Adrenal gland (tissue), 12 donors: ENCODE results near the gene FBXO41. TPM values are rescaled to one million over a fixed set of nuclear protein-coding genes. Genes with fewer than 3 reads are reported as not detected.

Source experiments
- DNase-seq, 7 donors: peaks; one replicate each; pipeline ENCODE4 v3.0.0-alpha.2; 2019 to 2020
- H3K27ac ChIP-seq, 5 donors: fragments of 200-600 bp; sonication (generic) in 4 of 5; 1 replicate in 3 of 5; 2 replicates in 2 of 5; pipeline versions ENCODE4 v1.5.1 to v1.8.0; 2016 to 2020; ENCODE audit warnings: mild to moderate bottlenecking in 1 of 5
- H3K27me3 ChIP-seq: fragments of 200-600 bp; 2 replicates; pipeline ENCODE4 v1.8.0; 2021
- H3K36me3 ChIP-seq, 2 donors: fragments of 200-600 bp; replicated peaks in 1 of 2; 1 replicate in 1 of 2; 2 replicates in 1 of 2; pipeline versions ENCODE4 v1.5.1 to v1.8.0; 2018 to 2022
- H3K4me1 ChIP-seq, 2 donors: fragments of 200-600 bp; replicated peaks in 1 of 2; 1 replicate in 1 of 2; 2 replicates in 1 of 2; pipeline versions ENCODE4 v1.5.1 to v1.8.0; 2018 to 2021
- H3K4me3 ChIP-seq, 4 donors: fragments of 200-600 bp; sonication (generic) in 3 of 4; one replicate each; pipeline ENCODE4 v1.5.1; 2016 to 2018
- H3K9me3 ChIP-seq, 3 donors: fragments of 200-600 bp; sonication (generic) in 1 of 3; replicated peaks in 1 of 3; 1 replicate in 2 of 3; 2 replicates in 1 of 3; pipeline versions ENCODE4 v1.5.1 to v1.8.0; 2016 to 2021
- POLR2A ChIP-seq, 2 donors: fragments of 450-650 bp; IDR thresholded peaks; one replicate each; pipeline ENCODE4 v1.6.1; 2017; ENCODE audit warnings: antibody characterized with exemption in 2 of 2, mild to moderate bottlenecking in 2 of 2, moderate library complexity in 1 of 2
- WGBS, 4 donors: extraction: QIAGEN DNeasy Blood & Tissue Kit in 2 of 4; methylation state at CpG; one replicate each; pipeline versions ENCODE4 v1.1.5 to v1.1.7; 2013 to 2017; 5-methylcytosine and 5-hydroxymethylcytosine counted together
- intact Hi-C, 2 donors: fragments of 100-400 bp; cut with DNase I; formaldehyde crosslinking; loops; one replicate each; pipeline versions ENCODE4 v1.14.1 to v1.15.0; 2022 to 2023
- polyA plus RNA-seq, 3 donors: library from polyadenylated mRNA; stranded (reverse); fragments of 200-250 nt in 2 of 3; fragments of 350-450 nt in 1 of 3; fragmentation: Illumina TruSeq in 1 of 3; extraction: RNeasy Lipid Tissue Mini Kit (QIAGEN cat#74804) in 1 of 3; gene quantifications; one replicate each; pipeline ENCODE4 v1.2.3, GENCODE V29; 2013 to 2014
- total RNA-seq, 9 donors: library from RNA; depleted of rRNA in 4 of 9; stranded (reverse); fragments of >200 nt in 4 of 9; fragments of 120-200 nt in 1 of 9; fragmentation: NEBNext Ultra II Directional in 1 of 9; extraction: Animal tissue kit (Norgen Biotek cat#: 25700) in 1 of 9; gene quantifications; one replicate each; pipeline versions ENCODE4 v1.1.0 to v1.2.4, GENCODE V29; 2013 to 2023
- TF ChIP-seq, protein P1 (sequence below), 6 experiments: fragments of 450-650 bp in 4 of 6; fragments of 200-600 bp in 2 of 6; sonication (generic) in 1 of 6; IDR thresholded peaks; 1 replicate in 5 of 6; 2 replicates in 1 of 6; pipeline versions ENCODE4 v1.5.1 to v1.8.0; 2016 to 2021; ENCODE audit warnings: antibody characterized with exemption in 6 of 6, mild to moderate bottlenecking in 2 of 6, moderate library complexity in 1 of 6
- donor health status: healthy with polysubstance abuse.
- donor health status: Bipolar disorder and iron deficiency.
- donor health status: DM: yes; HTN: yes; CAD: no.
- donor health status: DM: no; HTN: no; CAD: no.
- donor health status: DM: no; HTN: no; CAD: no.
- donor health status: DM: yes; HTN: yes; CAD: no.

FBXO41 gene
- total and polyA plus RNA-seq, 12 donors, result 1.8 to 12.0 (median 5.5) TPM

DNA sequence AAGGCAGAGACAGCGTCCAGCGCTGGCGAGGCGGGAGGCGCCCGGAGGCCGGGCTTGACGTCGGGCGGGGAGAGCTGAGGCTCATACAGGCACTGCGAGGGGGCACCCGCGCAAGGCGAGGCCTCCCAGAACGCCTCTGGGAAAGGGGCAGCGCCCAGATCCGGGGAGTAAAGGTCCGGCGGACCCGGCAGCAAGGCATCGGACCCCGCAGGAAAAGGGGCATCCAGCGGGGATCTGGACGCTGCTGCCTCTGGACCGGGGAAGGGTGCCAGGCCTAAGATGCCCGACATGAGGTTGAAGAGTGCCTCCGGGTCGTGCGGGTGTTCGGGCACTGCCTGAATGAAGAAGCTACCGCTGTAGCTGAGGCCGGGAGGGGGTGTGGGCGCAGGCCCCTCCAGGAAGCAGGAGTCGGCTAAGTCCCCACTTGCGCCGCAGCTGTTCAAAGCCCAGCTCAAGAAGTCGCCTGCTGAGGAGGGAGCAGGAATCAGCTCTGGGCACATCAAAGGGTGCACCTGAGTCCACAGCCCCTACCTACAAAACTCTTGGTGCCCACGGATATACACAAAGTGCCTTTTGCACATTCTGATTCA is 8.1 kb upstream of the FBXO41 start:
- TF ChIP-seq, protein P1, sequence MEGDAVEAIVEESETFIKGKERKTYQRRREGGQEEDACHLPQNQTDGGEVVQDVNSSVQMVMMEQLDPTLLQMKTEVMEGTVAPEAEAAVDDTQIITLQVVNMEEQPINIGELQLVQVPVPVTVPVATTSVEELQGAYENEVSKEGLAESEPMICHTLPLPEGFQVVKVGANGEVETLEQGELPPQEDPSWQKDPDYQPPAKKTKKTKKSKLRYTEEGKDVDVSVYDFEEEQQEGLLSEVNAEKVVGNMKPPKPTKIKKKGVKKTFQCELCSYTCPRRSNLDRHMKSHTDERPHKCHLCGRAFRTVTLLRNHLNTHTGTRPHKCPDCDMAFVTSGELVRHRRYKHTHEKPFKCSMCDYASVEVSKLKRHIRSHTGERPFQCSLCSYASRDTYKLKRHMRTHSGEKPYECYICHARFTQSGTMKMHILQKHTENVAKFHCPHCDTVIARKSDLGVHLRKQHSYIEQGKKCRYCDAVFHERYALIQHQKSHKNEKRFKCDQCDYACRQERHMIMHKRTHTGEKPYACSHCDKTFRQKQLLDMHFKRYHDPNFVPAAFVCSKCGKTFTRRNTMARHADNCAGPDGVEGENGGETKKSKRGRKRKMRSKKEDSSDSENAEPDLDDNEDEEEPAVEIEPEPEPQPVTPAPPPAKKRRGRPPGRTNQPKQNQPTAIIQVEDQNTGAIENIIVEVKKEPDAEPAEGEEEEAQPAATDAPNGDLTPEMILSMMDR (IDR thresholded peaks at IDR 0.05), result no peak
- TF ChIP-seq POLR2A (IDR thresholded peaks at IDR 0.05), result no peak
- Histone ChIP-seq H3K4me3 (no peak overlapping the region), H3K27ac (no peak overlapping the region), H3K36me3 (no peaks in the 10 kb centered on the region), H3K27me3 (peaks cover 49% of the 10 kb centered on the region), H3K4me1 (peaks cover 8 to 28% of the 10 kb centered on the region in 2 donors), H3K9me3 (no peaks in the 10 kb centered on the region)
- 5 to 13% (median 5%) methylated on average over 7 to 38 of the region's 38 CpGs for WGBS, 4 donors
- DNase-seq, result no peak
- intact Hi-C loops, result no loop called here

DNA sequence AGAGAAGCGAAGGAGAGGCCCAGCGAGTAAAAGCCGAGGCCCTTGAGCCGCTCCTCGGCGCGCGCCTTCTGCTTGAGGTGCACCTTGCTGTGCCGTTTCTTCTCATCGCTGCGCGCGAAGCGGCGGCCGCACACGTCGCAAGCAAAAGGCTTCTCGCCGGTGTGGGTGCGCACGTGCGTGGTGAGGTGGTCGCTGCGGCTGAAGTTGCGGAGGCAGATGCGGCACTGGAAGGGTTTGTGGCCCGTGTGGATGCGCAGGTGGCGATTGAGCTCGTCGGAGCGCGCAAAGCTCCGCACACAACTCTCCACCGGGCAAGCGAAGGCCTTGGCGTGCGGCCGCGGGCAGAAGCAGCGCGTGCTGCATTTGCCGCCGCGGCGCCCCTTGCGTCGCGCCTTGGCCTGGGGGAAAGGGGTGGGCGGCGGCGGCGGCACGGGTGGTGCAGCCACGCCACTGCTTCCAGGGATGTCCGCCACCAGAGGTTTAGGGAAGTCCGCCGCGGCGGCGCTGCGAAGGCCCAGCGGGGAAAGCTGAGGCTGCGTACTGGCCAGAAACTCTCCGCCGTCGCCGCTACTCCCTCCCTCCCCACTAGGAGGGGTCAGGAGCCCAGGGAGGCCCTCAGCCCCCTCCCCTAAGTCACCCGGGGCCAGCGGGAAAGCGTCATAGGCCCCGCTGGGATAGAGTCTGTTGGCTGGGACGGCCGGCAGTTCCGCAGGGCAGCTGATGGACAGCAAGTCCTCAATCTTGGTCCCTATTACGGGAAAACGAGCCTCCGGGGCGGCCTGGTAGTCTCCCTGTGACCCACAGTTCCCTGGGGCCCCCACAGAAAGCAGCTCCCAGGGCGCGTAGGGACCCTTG is 7.4 kb upstream of the FBXO41 start:
- WGBS, 4 donors, result 1 to 2% (median 1%) methylated on average over 10 to 82 of the region's 82 CpGs
- H3K36me3 ChIP-seq, result no peaks in the 10 kb centered on the region
- H3K27me3 ChIP-seq, result peaks cover 49% of the 10 kb centered on the region
- H3K4me1 ChIP-seq, result peaks cover 8 to 28% of the 10 kb centered on the region in 2 donors
- intact Hi-C loops, result no loop called here
- DNase-seq, result no peak
- no peaks in the 10 kb centered on the region for H3K9me3 ChIP-seq
- no peak overlapping the region for H3K27ac ChIP-seq
- peak overlapping the region in 1 of 4 donors; percentile 19 for H3K4me3 ChIP-seq
- TF ChIP-seq, protein P1 (IDR thresholded peaks at IDR 0.05), result no peak
- no peak for TF ChIP-seq POLR2A (IDR thresholded peaks at IDR 0.05)

DNA sequence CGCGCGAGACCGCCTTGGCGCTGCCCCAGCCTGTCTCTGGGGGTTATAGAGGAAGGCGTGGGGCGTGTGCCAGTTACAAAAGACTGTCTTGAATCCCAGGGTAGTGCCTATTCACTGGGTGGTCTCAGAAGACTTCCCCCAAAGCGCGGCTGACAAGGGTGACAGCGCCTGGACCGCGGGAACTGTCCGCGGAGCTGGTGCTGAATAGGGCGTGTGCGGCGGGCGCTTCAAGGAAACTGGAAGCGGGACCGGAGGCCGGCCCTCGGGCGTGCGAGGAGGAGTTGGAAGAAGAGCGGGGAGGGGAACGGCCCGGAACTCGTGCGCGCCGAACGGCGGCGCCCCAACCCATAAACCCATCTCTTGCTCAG is 6.8 kb upstream of the FBXO41 start:
- H3K27me3 ChIP-seq, result peaks cover 47% of the 10 kb centered on the region
- WGBS, 4 donors, result 4 to 6% (median 4%) methylated on average over 18 to 34 of the region's 34 CpGs
- H3K27ac ChIP-seq, result no peak overlapping the region

More for the DNA sequence above, 6.8 kb upstream of the FBXO41 start:
- Histone ChIP-seq H3K9me3 (no peaks in the 10 kb centered on the region), H3K4me1 (peaks cover 8 to 28% of the 10 kb centered on the region in 2 donors), H3K36me3 (no peaks in the 10 kb centered on the region), H3K4me3 (peak overlapping the region in 1 of 4 donors; percentile 19)
- DNase-seq, result peak in 6 of 7 donors; percentile 46 to 62 (median 56)
- TF ChIP-seq POLR2A (IDR thresholded peaks at IDR 0.05), result no peak
- TF ChIP-seq, protein P1 (IDR thresholded peaks at IDR 0.05), result no peak
- intact Hi-C loops, result no loop called here
